CD4-positive, alpha-beta T cell treated with Interleukin-17A for 1 hour (primary cell): ENCODE results near the gene SYDE2.
"Not testable (repeated sequence)": the region's sequence is repeated elsewhere in the genome, so short reads cannot be mapped to it uniquely, and the experiment has no call there.

ENCODE experiments used
- DNase-seq: peaks from one replicate; pipeline ENCODE4 v3.0.0-alpha.2; 2020

SYDE2 gene

DNA sequence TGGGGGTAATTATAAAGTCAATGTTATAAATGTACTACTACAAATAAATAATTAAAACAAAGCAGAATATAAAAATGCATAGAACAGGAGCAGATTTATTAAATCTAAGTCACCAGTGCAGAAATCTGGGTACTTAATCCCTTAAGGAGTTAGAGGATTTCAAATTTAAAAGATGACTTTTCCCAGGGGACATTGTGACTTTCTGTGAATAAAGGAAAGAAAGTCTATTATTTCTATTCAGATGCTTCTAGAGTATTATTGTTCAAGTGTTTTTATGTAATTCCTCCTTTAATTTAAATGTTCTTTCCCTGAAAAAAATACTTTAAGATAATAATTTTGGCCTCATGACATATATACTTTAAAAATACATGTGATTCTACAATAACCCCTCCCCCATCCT is 43.4 kb downstream of the SYDE2 start:
- no peak for DNase-seq

DNA sequence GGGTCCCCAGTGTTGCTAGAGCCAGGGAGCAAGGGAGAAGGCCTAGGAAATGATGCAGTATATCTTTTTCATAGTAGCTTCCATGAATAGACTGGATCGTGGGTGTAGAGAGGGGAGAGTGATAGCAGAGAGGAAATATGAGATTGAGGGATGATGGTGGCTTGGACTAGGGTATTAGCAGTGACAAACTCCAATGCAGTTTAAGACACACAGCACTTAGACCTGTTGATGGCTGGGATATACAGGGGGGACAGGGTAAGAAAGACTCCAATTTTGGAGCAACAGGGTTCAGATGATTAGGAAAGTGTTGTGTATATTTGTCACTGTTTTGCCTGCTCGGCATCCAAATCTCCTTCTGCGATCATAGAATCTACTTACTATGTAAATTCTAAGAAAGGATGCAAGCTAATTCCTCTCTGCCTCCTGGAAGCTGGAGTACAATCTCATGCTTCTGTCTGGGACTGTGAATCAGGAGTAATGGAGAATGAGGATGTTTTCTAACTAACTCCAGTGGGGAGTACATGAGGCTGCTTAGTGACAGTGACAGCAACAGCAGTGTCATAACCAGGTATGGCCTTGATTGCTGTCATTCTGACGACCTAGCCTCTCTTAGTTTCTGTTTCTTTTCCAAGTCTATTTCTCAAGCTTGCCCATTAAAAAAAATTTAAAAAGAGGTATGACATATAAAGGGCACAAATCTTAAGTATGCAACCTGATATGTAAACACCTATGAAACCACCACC is 47.5 kb downstream of the SYDE2 start:
- no peak for DNase-seq

DNA sequence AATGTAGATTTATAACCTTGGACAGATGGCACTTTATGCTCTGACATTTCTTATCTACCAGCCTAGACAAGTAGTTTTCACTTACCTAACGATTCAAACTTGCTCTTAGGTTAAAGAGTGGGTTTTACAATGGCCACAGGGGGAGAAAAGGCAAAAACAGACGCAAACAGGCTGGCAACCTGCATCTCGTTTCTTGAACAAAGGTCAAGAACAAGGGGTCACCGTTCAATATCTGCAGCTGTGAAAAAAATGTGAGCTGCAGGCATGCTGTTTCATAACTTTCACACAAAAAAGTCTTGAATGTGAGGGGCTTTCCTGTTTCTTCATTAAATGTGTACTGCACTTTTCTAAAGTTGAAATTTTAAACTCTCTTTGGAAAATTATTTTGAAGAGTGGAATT is 49.4 kb downstream of the SYDE2 start:
- DNase-seq: no peak

DNA sequence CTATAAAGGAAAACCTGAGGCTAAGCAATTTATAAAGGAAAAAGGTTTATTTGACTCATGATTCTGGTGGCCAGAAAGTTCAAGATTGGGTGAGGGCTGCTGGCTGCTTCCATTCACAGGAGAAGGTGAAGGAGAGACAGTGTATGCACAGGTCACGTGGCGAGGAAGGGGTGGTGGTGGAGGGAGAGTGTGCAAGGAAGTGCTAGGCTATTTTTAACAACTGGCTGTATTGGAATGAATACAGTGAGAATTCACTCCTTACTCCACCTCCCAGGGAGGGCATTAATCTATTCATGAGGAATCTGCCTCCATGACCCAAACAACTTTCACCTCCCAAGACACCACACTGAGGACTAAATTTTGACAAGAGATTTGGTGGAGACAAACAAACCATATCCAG is 51.0 kb downstream of the SYDE2 start:
- DNase-seq: no peak

DNA sequence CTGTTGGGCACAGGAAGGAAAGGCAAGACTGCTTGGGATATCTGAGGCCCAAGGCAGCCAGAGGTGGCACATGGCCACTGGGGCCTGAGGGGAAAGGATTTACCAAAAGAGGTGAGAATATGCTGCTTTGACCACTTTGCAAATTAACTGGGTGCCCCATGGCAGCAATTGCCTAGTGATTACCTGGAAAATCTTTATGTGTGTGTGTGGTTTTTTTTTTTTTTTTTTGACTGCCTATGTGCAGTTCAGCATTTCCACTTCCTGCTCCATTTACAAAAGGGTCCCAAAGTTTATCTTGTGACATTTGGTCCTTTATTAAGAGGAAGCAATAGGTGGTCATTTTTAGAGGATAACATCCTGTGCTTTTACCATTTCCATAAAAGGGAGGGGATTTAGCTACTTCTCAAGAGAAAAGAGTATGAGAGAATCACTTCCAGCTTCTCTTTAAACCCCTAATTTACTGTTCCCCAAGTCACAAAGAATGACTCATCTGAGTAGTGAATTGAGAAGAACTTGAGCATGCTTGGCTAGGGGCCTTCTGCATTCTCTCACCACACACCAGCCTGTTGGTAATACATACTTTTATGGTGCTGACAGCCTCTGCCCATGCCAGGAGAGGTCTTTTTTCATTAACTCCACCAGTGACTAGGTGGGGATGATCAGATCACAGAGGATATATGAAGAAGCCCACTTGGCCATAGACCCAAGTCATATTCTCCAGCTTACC is 52.1 kb downstream of the SYDE2 start:
- no peak for DNase-seq

DNA sequence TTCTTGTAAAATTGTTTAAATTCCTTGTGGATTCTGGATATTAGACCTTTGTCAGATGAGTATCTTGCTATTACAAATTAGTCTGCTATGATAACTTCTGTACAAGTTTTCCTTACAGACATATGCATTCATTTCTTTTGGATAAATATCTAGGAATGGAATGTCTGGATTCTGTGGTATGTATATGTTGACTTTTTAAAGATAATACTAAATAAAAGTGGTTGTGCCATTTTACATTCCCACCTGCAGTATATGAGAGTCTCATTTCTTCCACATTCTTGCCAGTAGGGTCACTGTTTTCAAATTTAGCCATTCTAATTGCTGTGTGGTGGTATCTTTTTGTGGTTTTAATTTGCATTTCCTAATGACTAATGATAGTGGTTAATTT is 53.9 kb downstream of the SYDE2 start:
- no peak for DNase-seq

DNA sequence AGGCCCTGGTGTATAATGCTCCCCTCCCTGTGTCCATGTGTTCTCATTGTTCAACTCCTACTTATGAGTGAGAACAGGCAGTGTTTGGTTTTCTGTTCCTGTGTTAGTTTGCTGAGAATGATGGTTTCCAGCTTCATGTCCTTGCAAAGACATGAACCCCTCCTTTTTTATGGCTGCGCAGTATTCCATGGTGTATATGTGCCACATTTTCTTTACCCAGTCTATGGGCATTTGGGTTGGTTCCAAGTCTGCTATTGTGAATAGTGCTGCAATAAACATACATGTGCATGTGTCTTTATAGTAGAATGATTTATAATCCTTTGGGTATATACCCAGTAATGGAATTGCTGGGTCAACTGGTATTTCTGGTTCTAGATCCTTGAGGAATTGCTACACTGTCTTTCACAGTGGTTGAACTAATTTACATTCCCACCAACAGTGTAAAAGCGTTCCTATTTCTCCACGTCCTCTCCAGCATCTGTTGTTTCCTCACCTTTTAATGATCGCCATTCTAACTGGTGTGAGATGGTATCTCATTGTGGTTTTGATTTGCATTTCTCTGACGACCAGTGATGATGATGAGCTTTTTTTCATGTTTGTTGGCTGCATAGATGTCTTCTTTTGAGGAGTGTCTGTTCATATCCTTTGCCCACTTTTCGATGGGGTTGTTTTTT is 54.4 kb downstream of the SYDE2 start:
- not testable (repeated sequence) for DNase-seq

DNA sequence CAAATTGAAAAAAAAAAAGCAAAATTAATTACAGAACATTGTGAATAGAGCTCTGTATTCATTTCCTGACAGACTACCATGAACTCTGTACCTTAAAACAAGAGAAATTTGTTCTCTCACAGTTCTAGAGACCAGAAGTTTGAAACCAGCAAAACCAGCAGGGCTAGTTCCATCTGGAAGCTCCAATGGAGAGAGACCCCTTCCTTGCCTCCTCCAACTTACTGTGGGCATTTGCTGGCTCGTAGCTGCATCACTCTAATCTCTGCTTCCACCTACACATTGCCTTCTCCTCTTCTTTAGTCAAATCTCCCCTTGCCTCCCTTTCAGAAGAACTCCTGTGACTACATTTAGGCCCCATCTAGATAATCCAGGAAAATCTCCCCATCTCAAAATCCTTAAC is 56.5 kb downstream of the SYDE2 start:
- no peak for DNase-seq

DNA sequence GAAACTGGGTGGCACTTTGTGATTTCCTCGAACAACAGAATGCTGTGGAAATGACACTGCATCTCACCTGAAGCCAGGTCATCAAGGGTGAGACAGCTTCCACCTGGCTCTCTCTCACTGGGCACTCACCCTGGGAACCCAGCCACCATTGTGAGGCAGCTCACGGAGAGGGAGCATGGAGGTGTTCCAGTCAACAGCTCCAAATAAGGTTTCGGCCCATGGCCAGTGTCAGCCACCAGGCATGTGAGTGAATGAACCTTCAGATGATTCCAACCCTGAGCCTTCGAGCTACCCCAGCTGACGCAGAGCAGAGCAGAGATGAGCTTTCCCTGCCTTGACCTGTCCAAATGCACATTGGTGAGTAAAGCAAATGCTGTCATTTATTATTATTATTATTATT is 58.1 kb downstream of the SYDE2 start:
- no peak for DNase-seq

DNA sequence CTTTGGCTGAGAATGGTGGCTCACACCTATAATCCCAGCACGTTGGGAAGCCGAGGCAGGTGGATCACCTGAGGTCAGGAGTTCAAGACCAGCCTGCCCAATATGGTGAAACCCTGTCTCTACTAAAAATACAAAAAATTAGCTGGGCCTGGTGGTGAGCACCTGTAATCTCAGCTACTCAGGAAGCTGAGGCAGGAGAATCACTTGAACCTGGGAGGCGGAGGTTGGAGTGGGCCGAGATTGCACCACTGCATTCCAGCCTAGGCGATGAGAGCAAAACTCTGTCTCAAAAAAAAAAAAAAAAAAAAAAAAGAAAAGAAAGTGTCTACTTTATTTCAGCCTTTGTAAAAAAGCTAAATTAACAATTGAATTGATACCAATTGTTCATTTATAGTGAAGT is 62.4 kb downstream of the SYDE2 start:
- not testable (repeated sequence) for DNase-seq

DNA sequence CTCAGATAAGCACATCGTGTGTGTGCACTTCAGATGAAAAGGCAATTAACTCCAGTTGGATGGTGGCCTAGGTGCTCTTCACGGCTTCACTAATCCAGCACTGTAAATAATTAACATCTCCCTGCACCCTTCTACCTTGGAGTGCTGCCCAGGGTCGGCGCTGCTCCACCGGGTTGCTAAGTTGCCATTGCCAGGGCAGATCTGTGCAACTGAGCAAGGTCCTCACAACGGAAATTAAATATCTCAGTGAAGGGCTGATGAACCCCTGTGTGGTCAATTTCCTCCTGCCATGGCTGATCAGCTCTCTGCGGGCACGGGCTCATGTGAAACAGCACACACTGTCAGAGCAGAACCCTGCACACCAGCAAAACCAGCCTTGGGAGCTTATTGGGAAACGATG is 63.2 kb downstream of the SYDE2 start:
- DNase-seq: no peak

DNA sequence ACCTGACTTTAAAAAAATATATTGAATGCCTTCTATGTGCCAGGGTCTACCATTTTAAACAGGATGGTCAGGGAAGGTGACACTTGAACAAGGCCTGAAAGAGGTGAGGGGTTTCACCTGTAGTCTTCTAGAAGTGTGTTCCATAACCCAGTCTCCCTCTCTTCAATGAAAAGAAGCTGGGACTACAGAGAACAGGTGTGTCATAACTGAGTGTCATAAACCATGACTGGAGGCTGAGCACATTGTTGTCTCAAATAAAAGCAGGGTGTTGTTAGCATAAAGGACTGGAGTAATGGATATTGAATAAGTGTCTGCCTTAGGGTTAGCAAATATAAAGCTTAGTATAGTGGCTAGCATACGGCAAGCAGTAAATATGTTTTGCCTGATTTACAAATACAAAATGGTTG is 65.4 kb downstream of the SYDE2 start:
- DNase-seq: no peak

DNA sequence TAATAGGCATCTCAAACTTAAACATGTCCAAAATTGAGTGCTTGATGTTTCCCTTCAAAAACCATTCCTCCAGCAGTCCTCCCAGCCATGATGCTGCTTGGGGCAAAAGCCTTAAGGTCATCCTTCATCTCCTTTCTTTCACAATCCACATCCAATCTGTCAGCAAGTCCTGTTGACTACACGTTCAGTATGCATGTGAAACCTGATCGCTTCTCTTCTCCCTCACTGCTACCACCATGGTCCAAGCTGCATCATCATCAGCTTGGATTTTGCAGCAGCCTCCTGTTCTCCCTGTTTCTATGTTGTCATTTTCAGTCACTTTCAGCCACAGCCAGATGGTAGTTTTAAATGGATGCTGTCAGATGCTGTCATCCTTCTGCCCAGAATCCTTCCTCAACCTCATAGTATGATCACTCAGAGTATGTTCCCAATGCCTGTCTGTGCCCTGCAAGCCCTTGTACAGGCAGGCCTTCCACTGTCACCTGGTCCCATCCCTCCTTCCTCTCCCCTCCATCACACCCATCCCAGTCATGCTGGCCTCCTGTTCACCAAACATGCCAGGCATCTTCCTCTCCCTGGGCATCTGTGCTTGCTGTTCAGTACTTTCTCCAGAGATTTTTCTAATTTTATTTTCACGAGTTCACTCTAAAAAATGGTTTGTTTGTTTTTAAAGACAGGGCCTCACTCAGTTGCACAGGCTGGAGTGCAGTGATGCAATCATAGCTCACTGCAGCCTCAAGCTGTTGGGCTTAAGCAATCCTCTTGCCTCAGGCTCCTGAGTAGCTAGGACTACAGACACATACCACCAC is 66.0 kb downstream of the SYDE2 start:
- DNase-seq: no peak

DNA sequence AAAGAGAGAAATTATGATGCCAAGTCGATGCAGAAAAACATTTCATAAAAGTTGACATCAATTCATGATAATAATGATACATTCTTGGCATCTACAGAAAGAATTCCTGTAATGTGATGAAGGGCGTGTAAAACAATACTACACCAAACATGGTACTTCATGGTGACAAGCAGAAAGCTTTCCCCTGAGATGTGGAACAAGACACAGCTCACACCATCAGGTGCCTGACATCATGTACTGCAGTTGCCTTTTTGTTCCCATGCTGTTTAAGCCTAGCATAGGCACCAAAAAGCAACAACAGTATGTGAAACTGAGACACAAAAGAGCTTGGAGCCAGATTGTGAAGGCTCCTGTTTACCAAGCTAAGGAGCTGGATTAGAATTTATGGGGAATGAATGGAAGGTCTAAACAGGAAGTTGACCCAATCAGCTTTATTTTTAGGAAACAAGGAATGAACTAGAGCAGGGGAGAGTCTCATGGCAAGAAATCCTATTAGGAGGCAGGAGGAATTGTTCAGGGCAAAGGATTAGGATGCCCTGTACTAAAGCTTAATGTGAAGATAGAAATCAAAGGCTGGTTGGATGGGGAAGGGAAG is 67.2 kb downstream of the SYDE2 start:
- DNase-seq: no peak

DNA sequence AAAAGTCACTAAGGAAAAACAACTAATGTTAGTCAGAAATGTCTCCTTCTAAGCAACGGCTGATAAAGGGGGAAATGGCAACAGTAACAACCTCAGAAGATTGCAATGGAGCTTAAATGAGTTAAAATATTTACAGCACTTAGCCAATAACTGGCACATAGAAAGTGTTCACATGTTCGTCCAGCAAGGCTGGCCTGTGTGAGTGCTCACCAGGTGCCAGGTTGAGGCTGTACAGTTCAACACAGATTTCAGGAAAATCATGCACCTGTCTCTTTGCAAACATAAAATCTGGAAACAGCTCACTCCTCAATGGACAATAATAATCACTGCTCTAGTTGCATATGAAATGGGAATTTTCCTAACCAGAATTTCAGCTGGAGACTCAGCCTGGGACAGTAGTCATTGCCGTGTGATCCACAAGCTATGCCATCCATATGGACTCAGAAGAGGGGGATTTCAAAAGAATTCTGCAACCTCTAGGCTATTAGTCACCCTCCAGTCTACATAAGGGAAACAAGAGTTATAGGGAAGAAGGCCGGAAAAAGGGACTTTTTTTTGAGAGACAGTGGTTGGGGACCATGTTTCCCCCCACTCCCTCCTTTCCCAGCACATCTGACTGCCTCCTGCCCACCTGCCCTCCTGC is 68.6 kb downstream of the SYDE2 start:
- DNase-seq: no peak

DNA sequence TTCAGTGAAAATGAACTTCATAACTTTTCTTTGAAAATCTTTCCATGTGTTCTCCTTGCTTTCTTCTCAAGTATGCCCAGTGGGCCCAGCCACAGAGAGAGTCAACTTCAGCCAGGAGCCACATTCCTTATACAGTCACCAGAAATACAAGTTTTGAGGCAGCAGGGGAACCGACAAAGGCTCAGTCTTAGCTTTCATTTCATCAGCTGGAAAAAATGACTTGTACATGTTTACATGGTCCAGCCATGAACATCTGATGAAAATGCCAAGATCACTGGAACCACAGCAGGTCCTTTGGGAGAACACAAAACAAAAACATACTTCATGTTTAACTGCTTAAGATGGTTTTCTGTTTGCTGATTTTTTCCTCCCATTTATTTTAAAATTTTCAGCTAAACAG is 72.5 kb downstream of the SYDE2 start:
- no peak for DNase-seq

DNA sequence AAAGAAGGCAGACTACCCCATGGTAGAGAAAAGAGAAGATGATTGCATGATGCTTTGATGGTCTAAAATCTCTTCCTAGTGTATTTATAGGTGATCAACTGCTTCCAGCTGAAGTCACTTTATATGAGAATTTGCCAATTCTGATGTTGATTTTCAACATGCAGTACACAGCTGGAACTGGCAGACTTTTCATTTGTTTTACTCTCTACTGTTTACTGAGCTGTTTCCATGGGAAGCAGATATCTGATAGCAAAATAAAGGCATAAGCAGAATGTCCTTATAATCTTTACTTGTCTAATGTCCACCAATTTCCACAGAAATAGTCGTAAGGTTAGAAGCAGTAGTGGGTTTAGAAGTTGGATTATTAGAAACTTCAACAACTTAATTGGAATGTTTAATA is 74.9 kb downstream of the SYDE2 start:
- DNase-seq: no peak

DNA sequence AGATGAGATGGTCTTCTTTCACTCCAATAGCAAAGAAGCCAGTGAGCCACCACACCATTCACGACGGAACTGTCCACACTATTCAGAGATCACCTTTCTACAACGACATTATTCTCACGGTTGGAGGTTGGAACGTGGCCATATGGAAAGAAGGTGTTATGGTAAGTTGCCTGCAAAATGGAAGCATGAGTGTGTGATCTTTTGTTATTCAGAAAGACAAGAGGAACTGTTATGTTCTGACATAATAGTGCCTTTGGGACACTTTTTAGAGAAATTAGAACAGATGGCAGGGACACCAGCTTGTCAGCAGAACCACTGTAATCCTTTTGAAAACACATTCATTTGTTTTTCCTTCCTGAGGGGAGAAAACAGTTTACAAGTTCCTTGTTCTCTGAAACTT is 76.7 kb downstream of the SYDE2 start:
- DNase-seq: no peak

DNA sequence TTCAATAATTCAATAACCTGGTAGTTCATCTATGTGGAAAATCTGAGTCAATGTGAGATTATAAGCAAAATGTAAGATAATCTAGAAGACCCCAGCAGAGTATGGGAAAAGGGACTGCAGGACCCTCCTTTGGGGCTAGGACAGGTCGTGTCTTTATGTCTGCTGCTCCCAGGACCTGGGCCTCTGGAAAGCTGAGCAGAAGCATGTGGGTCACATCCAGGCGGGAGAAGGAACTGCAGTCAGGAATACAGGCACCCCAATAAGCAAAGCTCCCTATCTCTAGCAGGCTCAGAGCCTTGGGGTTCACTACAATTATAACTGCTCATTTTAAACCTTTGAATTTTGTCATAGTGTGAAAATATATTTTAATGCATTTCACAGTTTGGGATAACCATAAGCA is 78.6 kb downstream of the SYDE2 start:
- DNase-seq: no peak

DNA sequence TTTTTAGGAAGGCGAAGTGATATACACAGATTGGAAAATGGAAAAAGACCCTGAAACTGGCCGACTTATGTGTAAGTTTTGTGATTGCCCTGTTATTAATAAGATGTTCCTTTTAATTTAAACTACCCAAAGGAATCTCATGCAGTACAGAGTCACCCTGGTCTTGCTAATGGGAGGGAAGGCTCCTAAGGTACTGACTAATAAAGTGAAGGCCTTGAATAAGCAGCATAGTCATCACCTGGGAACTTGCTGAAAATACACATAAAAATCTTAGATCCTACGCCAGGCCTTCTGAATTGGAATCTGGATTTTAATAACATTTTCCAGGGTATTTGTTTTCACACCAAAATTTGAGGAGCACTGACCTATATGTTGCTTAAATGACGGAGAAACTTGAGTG is 79.1 kb downstream of the SYDE2 start:
- DNase-seq: no peak

DNA sequence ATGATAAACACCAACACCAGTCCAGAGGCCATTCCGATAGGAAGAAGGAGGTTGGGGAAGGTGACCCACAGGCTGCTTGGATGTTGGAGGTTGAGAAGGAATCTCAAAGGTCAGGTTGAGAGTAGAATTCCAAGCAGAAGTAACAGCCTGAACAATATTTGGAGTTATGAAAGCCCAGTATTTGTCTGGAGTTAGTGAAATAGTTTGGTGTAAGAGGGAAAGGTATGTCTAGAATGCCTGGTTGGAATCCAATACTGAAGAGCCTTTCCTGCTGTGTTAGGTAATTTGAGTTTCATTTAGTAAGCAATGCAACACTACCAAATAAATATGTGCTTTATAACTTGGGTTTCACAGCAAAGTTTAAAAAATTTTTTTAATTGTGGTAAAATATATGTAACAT is 82.1 kb downstream of the SYDE2 start:
- no peak for DNase-seq

DNA sequence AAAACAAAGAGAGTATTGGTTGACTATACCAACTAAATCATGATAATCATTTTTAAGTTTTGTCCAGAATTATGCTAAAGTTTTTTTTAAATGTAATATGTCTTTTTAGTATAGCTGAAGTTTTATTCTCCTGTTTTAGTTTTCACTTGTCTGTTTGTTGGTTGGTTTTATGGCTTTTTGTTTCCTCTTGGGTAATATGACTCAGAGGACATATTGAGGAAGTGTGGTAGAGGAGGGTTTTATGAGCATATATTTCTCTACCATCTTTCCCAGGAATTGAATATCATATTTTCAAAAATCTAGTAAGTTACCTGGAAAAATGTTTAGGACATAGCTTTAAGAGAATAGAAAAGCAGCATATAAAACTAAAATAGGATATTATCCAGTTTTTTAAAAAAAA is 84.0 kb downstream of the SYDE2 start:
- DNase-seq: no peak

DNA sequence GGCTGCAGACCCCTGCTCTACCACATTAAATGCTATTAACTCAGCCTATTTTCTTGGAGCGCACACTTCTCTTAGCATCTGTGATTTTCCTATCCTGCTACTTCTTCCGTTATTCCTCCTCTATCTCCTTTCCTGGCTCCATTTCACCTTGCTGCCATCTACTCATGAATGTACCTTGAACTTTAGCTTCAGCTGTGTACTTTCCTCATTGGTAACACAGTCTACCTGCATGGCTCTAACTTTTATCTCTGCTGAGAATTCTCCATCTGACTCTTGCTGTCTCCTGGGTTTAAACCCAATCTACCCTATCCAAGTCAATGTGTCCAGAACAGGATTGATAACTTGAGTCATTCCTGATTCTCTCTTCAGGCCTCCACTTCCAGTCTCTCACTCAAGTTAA is 84.9 kb downstream of the SYDE2 start:
- no peak for DNase-seq
